HG02970 (cell line): ENCODE measurements around the gene ODAD3.
"Not testable (repeated sequence)": the region's sequence is repeated elsewhere in the genome, so short reads cannot be mapped to it uniquely, and the experiment has no call there.

Experiments
- ATAC-seq: cut with Tn5 transposase; IDR thresholded peaks from one replicate; pipeline ENCODE4 v1.9.1; 2021; ENCODE audit warnings: mild to moderate bottlenecking, moderate library complexity, moderate number of reproducible peaks; ENCODE audit not compliant: unreplicated experiment, low FRiP score

Gene ODAD3

DNA sequence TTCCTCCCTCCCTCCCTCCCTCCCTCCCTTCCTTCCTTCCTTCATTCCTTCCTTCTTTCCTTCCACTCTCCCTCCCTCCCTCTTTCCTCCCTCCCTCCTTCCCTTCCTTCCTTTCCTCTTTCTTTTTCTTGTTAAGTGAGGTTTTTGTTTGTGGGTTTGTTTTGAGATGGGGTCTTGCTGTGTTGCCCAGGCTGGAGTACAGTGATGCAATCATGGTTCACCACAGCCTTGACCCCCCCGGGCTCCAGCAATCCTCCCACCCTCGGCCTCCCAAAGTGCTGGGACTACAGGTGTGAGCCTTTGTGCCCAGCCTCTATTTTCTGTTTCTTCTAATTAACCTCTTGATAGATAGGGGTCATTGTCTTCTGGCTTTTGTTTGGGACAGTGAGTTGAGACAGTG is 26.5 kb upstream of the ODAD3 start:
- ATAC-seq: no peak

DNA sequence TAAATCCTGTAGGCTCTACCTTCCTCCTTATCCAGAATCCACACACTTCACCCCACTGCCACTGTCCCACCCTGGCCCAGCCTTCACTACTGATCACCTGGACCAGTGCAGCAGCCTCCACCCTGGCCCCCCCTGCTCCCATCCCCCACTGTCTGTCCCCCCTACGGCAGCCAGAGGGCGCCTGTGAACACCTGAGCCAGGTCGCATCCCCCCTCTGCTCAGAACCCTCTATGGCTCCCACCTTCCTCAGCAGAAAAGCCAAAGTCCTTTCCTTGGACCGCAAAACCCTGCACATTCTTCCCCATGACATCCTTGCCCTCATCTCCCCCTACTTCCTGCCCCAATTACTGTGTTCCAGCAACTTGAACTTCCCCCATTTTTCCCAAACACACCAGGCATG is 25.3 kb upstream of the ODAD3 start:
- ATAC-seq: no peak

DNA sequence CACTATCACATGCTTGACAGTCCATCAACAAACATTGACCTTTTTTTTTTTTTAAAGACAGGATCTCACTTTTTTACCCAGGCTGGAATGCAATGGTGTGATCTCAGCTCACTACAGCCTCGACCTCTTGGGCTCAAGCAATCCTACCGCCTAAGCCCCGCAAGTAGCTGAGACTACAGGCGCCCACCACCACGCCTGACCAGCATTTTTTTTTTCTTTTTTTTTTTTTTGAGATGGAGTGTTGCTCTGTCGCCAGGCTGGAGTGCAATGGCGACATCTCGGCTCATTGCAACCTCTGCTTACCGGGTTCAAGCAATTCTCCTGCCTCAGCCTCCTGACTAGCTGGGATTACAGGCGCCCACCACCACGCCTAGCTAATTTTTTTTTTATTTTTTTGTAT is 24.0 kb upstream of the ODAD3 start:
- not testable (repeated sequence) for ATAC-seq

DNA sequence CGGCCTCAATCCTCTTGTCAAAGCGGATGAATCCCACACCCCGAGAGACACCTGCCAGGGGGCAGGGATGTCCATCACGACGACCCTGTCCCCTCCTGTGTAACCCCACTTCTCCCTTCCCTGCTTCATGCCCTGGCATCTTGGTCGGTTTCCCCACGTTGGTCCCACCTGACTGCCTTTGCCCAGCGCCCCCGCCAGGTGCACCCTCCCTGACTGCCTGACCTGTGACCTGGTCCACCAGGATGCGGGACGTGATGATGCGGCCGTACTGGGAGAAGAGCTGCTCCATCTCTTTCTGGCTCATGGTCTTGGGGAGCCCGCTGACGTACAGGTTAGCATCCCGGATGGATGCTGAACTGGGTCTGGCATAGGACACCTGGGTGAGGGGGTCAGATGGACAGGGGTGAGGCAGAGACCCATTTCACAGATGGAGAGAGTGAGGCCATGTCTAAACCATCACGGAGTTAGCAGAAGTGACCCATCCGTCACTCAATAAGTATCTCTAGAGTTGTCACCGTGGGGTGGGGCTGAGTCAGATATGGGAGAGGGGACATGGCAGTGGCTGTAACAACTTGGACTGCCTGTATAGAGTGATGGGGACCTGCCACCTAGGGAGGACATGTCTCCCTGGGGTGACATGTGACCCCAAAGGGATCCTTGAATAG is 23.4 kb upstream of the ODAD3 start:
- no peak for ATAC-seq

DNA sequence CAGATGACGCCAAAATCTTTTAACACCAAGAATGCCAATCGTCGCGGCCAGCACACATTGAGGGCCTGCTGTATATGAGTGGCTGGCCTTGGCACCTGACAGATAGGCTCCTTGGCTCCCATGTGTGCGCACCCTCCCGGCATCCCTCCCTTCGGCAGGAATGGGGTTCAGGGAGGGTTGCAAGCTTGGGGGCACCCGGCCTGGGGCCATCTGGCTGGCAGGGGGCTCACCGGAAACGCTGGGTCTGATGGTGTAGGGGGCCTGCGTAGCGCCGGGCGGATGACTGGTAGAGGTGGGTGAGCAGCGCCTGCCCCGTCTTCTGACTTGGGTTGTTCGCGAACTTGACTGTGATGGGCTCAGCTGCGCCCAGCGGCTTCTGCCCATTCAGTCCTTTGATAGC is 22.9 kb upstream of the ODAD3 start:
- ATAC-seq: no peak

DNA sequence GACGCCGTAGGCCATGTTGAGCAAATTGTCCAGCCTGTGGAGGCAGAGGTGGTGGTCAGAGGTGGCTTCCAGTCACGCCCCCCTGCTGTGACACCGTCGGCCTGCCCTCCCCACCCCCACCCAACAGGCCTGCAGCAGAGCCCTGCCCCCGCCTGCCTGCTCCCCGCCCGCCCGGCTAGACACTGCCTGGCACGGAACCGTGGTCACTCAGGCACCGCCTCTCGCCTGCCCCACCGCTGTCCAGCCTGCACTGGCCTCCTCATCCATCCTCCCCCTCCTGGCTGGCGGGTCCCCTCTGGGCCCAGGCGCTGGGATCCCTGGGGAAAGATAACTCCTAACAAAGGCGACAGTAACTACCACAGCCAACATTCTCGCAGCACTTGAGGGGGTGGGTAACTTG is 22.2 kb upstream of the ODAD3 start:
- no peak for ATAC-seq

DNA sequence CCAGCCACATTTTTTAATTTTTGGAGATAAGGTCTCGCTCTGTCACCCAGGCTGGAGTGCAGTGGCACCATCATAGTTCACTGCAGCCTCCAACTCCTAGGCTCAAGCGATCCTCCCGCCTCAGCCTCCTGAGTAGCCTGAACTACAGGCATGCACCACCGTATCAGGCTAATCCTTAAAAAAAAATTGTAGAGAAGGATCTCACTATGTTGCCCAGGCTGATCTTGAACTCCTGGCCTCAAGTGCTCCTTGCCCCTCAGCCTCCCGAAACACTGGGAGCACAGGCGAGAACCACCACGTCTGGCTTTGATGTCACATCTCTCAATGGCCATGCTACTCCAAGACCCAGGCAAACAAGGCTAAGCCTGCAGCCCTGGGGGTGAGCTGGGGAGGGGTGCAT is 21.7 kb upstream of the ODAD3 start:
- no peak for ATAC-seq

DNA sequence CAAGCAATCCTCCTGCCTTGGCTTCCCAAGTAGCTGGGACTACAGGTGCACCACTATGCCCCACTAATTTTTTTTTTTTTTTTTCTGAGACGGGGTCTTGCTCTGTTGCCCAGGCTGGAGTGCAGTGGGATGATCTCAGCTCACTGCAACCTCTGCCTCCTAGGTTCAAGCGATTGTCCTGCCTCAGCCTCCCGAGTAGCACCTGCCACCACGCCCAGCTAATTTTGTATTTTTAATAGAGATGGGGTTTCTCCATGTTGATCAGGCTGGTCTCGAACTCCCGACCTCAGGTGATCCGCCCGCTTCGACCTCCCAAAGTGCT is 20.3 kb upstream of the ODAD3 start:
- ATAC-seq: not testable (repeated sequence)

DNA sequence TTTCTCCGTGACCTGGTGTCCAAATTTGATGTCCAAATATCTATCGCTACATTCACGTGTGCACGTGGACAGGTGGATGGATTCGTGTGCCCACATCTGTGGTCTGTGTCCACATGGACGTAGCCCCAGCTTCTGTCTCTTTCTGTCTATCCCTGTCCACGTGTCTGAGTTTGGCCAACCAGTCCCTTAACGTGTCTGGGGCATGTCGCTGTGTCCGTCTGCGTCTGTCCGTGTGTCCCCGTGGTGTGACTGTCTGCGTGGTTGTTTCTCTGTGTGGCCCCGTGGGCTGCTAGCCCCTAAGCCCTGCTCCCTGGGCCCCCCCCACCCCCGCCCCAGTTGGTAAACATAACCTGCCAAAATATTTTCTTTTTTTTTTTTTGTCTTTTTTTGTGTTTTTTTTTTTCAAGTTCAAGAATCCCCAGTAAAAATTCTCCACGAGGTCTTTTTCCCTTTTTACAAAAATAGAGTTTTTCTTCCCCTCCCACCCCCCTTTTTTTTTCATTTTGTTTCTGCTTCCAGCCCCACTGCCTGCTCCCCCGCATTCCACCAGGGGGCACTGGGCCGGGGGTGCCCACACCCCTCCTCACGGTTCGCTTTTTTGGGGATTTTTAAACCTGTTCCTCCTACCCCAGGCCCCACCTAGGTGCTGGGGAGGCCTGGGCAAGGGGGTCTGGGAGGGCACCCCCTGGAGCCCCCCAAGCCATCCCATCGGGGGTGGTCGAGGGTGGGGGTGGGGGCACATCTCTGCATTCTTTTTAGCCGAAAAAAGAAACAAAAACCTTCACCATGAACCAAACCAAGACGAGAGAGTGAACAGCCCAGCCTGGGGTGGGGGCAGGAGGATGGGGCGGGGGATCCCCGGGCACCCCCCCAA is 18.8 kb upstream of the ODAD3 start:
- no peak for ATAC-seq

DNA sequence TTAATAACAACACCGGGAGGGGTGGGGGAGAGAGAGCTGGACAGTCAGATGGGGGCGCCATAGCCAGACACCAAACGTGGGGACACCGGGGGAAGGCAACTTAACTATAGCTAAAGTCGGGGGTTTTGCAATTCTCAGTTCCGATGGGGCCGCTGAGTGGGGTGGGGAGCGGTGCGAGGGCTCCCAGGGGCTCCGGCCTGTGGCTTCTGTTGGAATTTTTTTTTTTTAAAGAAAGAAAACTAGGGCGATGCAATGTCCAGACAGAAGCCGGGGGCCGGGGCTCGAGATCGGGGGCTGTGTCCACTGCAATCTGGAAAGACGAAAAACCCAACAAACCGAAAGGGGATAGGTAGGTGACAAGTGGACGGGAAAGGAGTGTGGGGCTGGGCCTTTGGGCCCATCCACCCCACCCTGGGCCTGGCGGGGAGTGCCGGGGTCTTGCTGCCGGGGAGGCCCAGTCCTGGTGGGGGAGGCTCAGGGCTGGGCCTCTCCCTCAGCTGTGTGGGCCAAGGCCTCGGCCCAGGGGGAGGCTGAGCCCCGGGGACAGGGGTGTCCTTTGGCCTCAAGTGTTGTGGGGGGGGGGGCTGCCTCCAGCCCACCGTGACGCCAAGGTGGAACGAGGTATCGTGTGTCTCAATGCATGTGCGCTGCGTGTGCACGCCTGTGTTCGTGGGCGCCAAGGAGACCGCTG is 17.8 kb upstream of the ODAD3 start:
- no peak for ATAC-seq

DNA sequence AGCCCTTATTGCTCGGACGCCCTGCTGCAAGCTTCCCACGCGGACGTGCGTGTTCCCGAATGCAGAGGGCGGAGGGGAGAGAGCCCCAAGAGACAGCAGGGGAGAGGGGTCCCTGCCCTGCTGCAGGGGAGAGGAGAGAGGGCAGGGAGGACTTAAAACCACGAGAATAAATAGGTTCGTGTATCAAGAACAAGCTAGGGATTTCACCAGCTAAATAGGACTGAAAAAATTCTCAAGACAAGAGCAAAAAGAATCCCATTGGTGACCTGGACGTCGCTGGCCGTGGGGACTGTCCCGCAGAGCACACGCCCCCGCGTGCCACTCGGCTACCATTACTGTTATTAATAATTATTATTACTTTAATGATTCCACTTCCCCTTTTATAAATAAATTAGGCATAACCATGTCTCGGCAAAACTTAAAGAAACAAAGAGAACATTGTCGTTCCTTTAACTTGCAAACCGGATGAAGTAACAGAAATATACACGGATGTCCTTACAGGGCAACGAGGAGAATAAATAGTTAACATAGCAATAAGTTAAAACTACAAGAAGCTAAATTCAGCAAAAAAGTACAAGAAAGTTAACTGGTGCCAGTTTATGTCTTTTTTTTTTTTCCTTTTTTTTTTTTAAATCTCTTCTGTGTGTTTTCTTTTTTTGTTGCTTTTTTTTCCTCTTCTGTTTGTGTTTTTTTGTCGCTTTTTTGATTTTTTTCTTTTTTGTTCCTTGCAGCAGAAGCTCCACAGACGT is 17.1 kb upstream of the ODAD3 start:
- ATAC-seq: no peak

DNA sequence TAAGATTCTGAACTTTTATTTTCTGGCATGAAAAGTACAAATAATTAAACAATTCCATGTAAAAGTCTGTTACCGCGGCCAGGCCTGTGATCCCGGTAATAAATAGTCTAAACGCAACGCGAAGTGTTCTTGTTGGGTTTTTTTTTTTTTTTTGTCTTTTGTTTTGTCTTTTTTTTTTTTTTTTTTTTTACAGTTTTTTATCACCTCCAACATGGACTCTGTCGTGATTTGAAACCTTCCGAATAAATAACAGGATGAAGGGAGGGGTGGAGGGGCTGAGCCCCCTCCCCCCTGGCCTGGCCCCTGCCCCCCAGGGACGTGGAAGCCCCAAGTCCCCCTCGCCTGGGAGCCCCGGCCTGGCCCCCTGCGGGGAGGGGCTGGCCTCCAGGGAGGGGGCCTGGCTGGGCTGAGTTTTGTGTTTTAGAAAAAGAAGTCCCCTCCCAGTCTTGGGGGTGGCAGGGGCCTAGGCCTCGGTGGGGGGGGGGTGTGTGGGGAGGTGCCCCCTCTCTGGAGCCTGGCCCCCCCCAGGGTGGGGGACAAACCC is 16.5 kb upstream of the ODAD3 start:
- no peak for ATAC-seq

DNA sequence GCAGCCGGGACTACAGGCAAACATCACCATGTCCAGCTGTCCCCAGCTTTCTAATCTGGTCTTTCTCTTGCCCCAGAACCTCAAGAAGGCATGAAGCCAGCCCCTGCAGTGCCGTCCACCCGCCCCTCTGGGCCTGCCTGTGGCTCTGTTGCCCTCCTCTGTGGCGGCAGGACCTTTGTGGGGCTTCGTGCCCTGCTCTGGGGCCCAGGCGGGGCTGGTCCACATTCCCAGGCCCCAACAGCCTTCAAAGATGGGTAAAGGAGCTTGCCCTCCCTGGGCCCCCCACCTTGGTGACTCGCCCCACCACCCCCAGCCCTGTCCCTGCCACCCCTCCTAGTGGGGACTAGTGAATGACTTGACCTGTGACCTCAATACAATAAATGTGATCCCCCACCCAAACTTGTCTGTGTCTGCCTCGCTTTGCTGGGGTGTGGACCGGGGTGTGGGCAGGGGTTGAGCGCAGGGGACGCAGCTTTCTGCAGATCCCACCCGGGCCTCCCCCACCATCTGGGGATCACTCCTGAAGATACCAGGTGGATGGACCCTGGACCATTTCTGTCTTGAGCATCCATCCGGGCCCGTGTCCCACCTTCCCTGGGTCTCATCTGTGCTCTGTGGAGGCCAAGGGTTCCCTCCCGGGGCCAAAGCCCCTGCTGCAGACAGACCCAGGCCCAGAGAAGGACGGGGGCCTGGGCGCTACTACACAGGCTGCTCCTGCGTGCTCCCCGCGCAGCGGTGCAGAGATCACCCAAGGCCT is 15.8 kb upstream of the ODAD3 start:
- no peak for ATAC-seq

DNA sequence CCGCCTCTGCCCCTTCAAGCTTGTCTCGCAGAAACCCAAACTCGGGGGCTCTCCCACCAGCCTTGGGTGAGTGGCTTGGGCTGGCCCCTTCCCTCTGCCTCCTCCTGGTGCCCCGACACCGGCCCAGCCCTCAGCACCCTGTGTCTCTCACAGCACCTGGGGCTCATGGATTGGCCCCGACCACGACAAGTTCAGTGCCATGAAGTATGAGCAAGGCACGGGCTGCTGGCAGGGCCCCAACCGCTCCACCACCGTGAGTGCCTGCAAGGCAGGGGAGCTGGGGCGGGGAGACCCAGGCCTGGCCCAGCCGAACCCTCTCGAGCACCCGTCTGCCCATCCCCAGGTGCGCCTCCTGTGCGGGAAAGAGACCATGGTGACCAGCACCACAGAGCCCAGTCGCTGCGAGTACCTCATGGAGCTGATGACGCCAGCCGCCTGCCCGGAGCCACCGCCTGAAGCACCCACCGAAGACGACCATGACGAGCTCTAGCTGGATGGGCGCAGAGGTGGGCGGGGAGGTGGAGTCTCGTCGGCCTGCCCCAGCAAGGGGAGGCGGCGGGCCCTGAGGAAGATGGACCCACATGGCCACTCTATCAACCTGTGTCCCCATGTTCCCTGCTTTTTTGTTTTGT is 14.1 kb upstream of the ODAD3 start:
- ATAC-seq: no peak

DNA sequence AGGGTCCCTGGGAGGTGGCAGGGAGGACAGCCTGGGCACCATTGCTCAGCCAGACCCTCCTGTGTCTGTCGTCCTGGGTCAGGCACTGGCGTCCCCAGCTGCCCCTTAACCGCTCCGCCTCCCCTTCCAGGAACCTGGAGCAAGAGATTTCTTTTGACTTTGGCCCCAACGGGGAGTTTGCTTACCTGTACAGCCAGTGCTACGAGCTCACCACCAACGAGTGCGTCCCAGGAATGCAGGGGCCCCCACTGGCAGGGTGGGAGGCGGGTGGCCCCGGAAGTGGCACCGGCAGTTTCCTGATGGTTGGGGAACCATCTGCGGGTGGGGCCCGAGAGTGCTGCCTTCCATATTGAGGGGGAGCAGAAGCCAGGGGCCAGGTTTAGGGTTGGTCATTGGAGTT is 13.5 kb upstream of the ODAD3 start:
- ATAC-seq: no peak

DNA sequence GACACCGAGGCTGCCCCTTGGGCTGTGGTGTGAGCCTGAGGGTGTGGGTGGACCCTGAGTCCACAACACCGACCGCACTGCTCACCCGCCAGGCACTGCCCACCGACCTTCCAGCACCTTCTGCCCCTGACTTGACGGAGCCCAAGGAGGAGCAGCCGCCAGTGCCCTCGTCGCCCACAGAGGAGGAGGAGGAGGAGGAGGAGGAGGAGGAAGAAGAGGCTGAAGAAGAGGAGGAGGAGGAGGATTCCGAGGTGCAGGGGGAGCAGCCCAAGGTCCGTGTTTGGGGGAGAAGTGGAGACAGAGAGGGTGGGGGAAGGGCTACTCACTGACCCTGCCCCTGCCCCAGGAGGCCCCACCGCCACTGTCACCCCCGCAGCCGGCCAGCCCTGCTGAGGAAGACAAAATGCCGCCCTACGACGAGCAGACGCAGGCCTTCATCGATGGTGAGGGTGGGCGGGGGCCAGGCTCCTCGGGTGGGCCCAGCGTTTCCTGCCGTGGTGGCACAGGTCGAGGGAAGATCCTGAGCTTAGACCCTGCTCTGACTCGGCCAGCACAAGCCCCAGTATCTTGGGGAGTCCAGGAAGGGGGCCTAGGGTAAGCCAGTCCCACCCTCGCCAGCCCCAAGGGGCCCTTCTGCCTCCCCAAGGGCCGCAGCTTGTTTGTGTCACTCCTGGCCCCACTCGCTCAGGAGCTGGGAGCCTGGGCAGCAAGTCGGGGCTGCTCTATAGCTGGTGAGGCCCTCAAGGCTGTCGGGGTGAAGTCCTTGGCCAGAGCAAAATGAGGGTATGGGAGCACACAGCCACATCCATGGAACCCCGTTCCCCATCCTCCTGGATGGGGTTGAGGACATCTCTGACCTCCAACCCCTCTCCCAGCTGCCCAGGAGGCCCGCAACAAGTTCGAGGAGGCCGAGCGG is 12.7 kb upstream of the ODAD3 start:
- ATAC-seq: no peak

DNA sequence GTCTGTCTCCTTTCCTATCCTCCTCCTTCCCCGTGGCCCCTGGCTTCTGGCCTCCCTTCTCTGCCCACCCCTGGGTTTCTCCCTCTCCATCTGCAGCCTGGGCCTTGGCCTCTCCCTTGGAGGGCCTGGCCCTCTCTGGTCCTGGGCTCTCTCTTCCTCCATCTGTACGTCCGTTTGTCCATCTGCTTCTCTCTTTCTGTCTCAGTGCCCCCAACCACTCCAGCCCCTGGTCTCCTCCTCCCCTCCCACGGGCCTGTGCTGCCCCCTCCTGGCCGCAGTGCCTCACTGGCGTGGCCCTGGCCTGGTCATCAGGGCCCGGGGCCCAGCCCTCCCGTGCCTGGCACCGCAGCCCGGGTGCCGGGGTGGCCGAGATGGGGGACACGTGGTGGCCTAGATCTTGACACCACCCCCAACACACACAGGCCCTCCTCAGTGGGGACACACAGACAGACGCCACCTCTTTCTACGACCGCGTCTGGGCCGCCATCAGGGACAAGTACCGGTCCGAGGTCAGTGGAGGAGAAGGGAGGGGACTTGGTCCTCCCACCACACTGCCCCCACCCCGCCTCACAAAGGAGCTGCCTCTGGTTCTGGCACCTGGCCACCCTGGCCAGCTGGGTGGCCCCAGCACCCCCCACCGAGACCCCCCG is 11.9 kb upstream of the ODAD3 start:
- no peak for ATAC-seq

DNA sequence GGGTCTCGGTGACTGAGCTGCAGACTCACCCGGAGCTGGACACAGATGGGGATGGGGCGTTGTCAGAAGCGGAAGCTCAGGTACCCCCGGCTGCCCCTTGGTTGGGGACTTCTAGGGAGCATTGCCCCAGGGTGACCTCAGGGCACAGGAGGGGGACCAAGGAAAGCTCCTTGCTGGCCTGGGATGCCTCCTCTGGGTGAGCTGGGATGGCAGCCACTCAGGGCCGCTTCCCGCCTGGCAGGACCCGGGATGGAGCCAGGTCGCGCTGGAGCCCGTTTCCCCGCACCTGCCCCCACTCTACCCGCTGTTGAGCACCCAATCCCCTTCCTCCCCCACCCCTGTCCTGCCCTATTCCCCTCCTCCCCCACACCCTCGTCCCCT is 11.3 kb upstream of the ODAD3 start:
- ATAC-seq: no peak
